ENCODE results near the gene ADARB1. TPM values are rescaled to one million over a fixed set of nuclear protein-coding genes. Genes with fewer than 3 reads are reported as not detected.

ADARB1 gene
- total RNA-seq, 1 donor from 2014 or later: 15.9 TPM

DNA sequence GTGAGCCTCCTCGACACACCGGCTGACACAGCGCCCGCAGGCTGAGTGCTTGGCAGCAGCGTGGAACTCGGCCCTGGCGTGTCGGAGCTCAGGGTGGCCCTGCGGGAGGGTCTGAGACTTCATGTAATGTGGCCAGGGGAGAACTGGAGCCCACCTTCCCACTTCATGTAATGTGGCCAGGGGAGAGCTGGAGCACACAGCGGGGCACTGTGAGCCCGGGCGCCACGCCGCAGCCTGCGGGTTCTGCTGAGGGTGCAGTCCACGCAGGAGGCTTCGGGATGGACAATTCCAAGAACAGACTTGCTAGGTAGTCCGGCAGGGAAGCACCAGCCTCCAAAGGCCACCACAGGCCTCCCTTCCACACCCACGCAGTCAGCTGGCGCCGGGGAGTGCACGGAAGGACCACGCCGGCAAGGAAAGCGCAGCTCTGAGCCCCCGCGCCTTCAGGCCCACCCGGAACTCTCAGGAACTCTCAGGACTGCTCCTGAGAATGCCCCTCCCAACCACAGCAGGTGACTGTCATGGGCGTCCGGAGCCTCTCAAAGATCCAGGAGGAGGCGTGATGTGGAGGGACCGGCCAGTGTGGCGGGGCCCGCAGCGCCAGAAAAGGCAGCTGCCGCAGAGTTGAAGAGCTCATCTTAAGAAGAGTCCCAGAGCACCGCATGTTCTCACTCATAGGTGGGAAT lies 19.3 kb upstream of the ADARB1 start:
- DNase-seq (ENCODE audit: low read depth in 2 of 2): no peak

DNA sequence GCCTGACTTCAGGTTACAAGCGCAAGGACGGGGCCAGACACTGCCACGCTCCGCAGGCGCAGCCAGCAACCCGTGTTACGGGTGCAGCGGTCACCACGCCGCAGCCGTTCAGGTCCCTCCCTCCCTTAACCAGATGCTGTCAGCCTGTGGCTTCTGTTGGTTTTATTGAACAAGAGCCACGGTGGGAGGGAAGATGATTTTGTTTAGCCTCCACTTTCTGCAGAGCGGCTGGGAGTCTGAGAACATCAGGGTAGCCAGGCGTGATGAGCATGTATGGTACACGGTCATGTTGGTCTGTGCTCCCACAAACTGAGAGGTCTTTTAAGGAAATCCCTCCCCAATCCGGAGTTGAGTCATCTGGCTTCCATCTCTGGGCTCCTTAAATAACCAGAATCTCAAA lies 18.5 kb upstream of the ADARB1 start:
- DNase-seq (ENCODE audit: low read depth in 2 of 2): peak in 1 of 2 donors; percentile 54

DNA sequence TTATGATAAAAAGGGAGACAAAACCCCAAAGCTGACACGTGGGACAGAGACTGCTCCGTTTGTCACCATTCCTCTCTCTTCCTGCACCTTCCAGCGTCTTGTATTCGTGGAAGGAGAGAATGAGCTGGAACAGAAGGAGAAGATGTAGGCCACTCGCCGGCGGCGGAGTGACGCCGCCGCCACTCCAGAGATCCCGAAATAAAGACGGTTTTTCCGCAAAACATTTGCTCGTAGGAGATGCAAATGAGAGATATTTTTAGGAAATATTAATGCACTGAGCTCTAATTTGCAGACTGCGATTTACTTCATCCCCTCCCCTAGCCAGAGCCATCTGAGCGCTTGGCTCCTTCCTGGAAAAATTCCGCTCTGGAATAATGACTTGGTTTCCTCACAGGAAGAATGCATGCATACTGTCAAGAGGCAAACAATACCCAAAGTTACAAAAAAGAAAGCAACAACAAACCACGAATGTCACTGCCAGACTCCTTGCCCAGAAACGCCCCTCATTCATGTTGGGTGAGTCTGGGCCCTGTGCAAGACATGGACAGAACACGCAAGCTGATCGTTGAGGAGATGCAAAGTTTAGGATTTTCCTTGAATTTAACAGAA lies 18.0 kb upstream of the ADARB1 start:
- DNase-seq (ENCODE audit: low read depth in 2 of 2): peak in 1 of 2 donors; percentile 82

DNA sequence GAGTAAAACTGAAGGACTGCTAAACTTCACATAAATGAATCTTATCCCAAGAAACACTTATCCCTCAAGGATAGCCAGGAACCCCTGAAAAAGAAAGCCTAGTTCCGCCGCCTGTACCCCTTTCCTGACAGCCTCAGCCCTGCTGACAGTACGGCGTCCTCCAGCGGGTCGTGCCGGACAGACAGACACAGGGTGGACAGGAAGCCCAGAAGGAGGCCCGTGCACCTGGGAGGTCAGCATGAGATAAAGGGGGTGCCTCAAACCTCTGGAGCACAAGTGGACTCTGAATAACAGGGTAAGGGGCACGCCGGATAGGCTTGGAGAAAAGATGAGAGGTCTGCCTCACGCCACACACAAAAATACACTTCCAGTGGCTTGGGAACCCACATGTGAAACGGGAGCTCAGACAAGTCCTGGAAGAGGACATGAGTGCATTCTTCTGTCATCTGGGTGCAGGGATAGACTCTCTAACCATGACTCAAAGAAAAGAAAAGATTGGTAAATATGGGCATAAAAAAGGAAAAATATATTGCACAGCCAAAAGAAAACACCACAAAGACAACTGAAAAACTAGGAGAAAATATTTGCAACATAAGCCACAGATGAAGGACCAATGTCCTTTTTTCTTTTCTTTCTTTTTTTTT lies 17.3 kb upstream of the ADARB1 start:
- DNase-seq (ENCODE audit: low read depth in 2 of 2): no peak

DNA sequence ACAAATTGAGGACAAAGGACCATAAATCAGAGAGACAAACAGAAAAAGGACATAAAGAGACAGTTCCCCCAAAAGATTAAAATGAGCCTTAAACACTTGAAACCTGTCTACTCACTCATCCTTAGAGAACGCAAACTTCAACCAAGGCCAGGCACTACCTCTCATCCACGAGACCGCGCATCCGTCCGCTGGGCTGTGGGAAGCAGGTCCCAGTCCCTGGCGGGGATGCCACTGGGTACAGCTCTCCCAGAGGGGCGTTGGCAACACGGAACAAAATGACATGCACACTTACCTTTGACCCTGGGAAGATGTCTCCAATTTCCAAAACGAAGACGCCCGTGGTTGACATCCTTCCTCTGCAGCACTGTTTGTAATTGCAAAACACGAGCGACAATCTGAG lies 16.5 kb upstream of the ADARB1 start:
- no peak for DNase-seq (ENCODE audit: low read depth in 2 of 2)

DNA sequence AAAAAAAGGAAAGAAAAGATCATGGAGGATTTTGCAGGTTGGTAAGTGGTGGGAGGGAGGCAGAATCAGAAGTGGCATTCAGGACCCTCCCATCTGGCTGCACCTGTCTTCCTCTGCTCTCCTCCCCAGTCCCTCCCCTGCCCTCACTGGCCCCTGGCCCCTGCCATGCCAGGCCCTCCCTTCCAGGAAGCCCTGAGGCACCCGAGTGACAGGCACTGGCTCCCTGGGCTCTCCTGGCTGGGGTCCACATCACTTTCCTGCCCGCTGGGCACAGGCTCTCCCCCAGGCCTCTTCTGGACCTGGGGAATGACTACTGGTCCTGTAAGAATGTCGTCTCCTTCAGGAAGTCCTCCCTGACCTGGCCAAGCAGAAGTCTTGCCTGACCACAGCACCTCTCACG lies 15.3 kb upstream of the ADARB1 start:
- no peak for DNase-seq (ENCODE audit: low read depth in 2 of 2)

GRCh38 chr21:45060089-45060488 lies 14.3 kb upstream of the ADARB1 start:
- no peak for DNase-seq (ENCODE audit: low read depth in 2 of 2)

DNA sequence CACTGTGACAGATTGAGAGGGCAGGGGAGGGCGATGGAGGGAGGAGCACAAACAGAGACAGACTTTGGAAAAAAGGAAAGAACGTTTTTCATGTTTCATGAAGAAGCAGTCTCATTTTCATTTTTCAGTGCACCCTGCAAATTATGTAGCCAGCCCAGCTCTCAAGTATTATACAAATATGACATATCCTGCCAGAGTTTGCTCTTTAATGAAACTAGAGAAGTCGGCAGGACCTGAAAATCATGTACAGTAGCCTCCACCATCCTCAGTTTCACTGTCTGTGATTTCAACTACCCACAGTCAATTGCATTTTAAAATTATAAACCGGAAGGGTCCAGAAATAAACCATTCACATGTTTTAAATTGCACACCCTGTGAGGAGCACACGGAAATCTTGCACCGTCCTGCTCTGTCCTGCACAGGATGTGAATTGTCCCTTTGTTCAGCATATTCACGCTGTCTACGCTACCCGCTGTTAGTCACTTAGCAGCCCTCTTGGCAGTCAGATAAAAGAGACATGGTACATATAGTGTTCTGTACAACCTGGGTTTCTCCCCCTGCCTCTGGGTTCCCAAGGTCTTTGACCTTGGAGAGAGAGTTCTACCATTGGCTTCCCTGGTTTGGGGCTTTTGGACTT lies 13.6 kb upstream of the ADARB1 start:
- DNase-seq (ENCODE audit: low read depth in 2 of 2): peak in 1 of 2 donors; percentile 14

- no peak for DNase-seq (ENCODE audit: low read depth in 2 of 2)
These were observed 10.3 kb upstream of the ADARB1 start for GRCh38 chr21:45064091-45064490.

DNA sequence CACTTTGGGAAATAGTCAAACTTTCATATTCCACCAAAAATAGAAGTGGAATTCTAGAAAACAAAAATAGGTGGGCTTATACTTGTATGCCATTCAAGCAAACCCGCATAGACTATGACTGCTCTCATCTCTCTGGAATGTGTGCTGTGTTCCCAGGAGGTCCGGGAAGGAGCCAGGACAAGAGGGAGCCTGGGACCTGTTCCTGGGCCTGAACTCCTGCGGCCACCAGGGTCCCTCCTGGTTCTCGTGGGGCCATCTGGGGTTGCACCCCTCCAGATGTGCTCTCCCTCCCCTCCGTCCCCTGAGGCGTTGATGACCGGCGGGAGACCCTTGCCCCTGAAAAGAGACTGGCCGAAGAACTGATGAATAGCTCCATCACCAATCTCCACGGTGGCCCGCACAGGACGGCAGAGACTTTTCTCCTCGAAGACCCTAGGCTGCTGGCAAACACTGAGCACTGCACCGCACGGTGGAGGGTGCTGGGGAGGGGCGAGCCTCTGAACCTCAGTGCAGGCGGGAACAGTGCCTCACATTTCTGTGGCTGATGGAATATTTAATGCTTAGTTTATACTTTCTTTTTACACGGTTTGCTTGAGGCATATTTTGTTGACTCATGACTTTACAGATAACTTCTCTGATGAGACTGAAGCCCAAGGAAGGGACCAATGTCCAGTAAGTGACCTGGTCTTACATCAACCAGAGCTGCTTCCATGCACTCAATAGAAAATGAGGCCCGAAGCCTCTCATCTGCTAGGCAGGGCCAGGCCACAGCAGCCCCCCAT lies 9.6 kb upstream of the ADARB1 start:
- DNase-seq (ENCODE audit: low read depth in 2 of 2): no peak

GRCh38 chr21:45067462-45068285 lies 6.7 kb upstream of the ADARB1 start:
- no peak for DNase-seq (ENCODE audit: low read depth in 2 of 2)

GRCh38 chr21:45069085-45069484 lies 5.3 kb upstream of the ADARB1 start:
- no peak for DNase-seq (ENCODE audit: low read depth in 2 of 2)

GRCh38 chr21:45069711-45070110 lies 4.7 kb upstream of the ADARB1 start:
- DNase-seq (ENCODE audit: low read depth in 2 of 2): no peak

- DNase-seq (ENCODE audit: low read depth in 2 of 2): no peak
These were observed 3.1 kb upstream of the ADARB1 start for GRCh38 chr21:45071078-45071873.

DNA sequence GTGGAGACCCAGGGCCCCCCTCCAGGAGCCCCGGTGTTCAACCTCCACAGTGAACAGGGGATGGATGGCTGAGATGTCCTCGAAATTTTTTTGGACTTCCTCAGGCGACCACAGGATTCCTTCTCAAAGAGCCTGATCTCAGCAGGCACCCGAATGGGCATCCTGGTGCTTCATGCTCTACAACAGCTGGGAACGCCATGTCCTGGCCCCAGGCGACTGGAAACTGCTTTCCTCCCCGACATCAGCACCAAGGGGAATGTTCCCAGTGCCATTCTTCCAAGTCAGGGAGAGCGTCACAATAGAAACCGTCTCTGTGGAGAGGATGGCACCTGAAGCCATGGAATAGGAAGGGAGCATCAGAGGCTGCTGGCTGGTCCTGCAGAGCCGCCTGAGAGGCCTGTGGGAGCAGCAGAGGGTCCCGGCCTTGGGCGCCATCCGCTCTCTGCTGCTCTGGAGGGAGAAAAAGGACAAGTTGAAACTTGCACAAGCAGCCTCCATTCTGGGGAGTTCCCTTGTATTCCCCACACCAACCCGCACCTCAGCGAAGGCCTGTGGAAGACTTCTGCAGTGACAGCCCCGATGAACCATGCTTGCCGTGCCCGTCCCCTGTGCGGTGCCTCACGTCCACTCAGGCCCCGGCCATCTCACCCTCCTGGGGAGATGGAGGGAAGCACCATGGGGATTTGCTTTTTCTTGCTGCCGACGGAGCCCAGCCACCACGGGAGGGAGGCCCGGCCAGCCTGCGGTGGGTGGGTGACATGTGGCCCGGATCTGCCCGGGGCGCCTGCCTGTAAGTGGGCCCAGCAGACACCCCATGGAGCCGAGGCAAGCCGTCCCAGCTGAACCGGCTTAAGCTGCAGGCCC lies 2.3 kb upstream of the ADARB1 start:
- DNase-seq (ENCODE audit: low read depth in 2 of 2): no peak

GRCh38 chr21:45072738-45073300 lies 1.6 kb upstream of the ADARB1 start:
- no peak for DNase-seq (ENCODE audit: low read depth in 2 of 2)

DNA sequence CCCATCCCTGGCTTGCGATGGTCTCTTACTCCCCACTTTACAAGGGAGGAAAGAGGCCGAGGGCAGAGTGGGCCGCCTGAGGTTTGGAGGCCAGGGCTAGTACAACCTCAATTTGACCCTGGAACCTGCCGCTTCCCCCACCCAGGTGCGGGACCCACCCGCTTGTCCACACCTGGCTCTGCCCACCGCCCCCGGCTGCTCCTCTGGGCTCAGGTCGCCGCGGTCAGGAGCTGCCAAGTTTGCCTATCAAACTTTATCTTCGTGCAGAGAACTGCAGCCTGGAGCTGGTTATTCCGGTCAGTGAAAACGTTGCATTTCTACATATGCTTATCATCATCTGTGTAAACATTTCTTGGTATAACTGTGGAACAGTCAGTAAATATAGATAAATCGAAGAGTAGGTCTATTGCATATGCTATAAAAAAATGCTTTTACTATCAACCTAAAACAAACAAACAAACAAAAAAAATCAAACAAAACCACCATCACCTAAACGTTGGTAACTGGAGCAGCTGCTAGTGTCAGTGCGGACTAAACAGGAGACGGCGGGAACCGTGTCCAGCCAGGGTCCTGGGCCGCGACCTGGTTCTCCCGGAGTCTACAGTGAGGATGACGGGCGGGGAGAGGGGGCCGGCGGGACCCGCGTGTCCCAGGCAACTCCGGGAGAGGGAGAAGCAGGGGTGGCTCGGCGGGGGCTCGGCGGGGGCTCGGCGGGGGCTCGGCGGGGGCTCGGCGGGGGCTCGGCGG lies 906 bp upstream of the ADARB1 start:
- no peak for DNase-seq (ENCODE audit: low read depth in 2 of 2)

All from dermis microvascular lymphatic vessel endothelial cell (primary cell).